Measurements from ENCODE around the gene APOBEC3C. TPM values are rescaled to one million over a fixed set of nuclear protein-coding genes. Genes with fewer than 3 reads are reported as not detected.
"Not testable (repeated sequence)": the region's sequence is repeated elsewhere in the genome, so short reads cannot be mapped to it uniquely, and the experiment has no call there.

Gene APOBEC3C
- polyA plus RNA-seq, 1 of the 3 experiments (the other 2 are of a cell fraction): 11.7 TPM

DNA sequence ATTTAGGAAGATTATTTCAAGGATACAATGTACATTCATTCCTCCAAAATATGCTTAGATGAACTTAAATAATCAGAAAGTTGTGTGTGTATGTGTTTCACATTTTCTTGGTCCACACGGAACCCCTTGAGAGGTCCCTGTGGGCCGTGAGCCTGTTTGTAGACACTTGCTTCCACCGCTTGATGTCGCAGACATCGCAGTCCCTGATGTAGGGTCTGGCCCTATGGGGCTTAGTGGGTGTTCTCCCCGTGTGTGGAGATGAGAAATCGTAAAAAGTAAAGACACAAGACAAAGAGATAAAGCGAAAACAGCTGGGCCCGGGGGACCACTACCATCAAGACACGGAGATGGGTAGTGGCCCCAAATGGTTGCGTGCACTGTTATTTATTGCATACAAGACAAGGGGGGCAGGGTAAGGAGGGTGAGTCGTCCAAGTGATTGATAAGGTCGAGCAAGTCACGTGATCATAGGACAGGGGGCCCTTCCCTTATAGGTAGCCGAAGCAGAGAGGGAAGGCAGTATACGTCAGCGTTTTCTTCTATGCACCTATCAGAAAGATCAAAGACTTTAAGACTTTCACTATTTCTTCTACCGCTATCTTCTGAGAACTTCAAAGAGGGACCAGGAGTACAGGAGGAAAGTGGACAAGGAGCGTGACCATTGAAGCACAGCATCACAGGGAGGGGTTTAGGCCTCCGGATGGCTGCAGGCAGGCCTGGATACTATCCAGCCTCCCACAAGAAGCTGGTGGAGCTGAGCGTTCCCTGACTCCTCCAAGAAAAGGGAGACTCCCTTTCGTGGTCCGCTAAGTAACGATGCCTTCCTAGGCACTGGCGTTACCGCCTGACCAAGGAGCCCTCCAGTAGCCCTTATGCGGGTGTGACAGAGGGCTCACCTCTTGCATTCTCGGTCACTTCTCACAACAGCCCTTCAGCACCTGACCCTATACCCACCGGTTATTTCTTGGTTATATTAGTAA is 1.2 kb upstream of the APOBEC3C start:
- no peak for DNase-seq
- H3K27me3 ChIP-seq (ENCODE audit: insufficient read depth): no peaks in the 10 kb centered on the region
- TF ChIP-seq SIN3A (IDR thresholded peaks at IDR 0.05; ENCODE audit: borderline replicate concordance, low read depth, low read length) (no peak), CHD2 (IDR thresholded peaks at IDR 0.05; ENCODE audit: low read length, partially characterized antibody) (no peak), FOXJ3 (CRISPR knock-in tag; IDR thresholded peaks at IDR 0.05) (no peak), POLR2AphosphoS5 (IDR thresholded peaks at IDR 0.05; ENCODE audit: low read depth, low read length) (no peak), RCOR1 (IDR thresholded peaks at IDR 0.05; ENCODE audit: low read length) (no peak), NRF1 (IDR thresholded peaks at IDR 0.05; ENCODE audit: low read depth, low read length) (no peak), GABPA (IDR thresholded peaks at IDR 0.05; ENCODE audit: low read depth) (no peak), IRF3 (IDR thresholded peaks at IDR 0.05; ENCODE audit: low read depth, low read length) (no peak), YY1 (IDR thresholded peaks at IDR 0.05; ENCODE audit: low read depth) (no peak), EP300 (IDR thresholded peaks at IDR 0.05; ENCODE audit: borderline replicate concordance in 1 of 2, low read depth in 1 of 2, low read length in 1 of 2) (no peak), SMC3 (IDR thresholded peaks at IDR 0.05; ENCODE audit: low read depth, low read length) (no peak), TEAD4 (IDR thresholded peaks at IDR 0.05; ENCODE audit: borderline replicate concordance, insufficient read depth) (no peak), JUND (IDR thresholded peaks at IDR 0.05) (no peak), TCF12 (IDR thresholded peaks at IDR 0.05) (no peak), RXRA (IDR thresholded peaks at IDR 0.05; ENCODE audit: borderline replicate concordance, low read depth) (no peak)
- TF ChIP-seq, protein P1, sequence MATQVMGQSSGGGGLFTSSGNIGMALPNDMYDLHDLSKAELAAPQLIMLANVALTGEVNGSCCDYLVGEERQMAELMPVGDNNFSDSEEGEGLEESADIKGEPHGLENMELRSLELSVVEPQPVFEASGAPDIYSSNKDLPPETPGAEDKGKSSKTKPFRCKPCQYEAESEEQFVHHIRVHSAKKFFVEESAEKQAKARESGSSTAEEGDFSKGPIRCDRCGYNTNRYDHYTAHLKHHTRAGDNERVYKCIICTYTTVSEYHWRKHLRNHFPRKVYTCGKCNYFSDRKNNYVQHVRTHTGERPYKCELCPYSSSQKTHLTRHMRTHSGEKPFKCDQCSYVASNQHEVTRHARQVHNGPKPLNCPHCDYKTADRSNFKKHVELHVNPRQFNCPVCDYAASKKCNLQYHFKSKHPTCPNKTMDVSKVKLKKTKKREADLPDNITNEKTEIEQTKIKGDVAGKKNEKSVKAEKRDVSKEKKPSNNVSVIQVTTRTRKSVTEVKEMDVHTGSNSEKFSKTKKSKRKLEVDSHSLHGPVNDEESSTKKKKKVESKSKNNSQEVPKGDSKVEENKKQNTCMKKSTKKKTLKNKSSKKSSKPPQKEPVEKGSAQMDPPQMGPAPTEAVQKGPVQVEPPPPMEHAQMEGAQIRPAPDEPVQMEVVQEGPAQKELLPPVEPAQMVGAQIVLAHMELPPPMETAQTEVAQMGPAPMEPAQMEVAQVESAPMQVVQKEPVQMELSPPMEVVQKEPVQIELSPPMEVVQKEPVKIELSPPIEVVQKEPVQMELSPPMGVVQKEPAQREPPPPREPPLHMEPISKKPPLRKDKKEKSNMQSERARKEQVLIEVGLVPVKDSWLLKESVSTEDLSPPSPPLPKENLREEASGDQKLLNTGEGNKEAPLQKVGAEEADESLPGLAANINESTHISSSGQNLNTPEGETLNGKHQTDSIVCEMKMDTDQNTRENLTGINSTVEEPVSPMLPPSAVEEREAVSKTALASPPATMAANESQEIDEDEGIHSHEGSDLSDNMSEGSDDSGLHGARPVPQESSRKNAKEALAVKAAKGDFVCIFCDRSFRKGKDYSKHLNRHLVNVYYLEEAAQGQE (IDR thresholded peaks at IDR 0.05; ENCODE audit: low read depth, low read length): no peak
- no peaks in the 10 kb centered on the region for H3K9me2 ChIP-seq
- no peak overlapping the region for H3K9ac ChIP-seq
- H3K4me3 ChIP-seq (ENCODE audit: low read depth in 2 of 2, low read length in 1 of 2): no peak overlapping the region
- H3K79me2 ChIP-seq (ENCODE audit: insufficient read depth): peaks cover 14% of the 10 kb centered on the region; the same call in 1 of the 2 replicates
- no peaks in the 10 kb centered on the region for H3F3A ChIP-seq (replicated peaks; ENCODE audit: insufficient read depth)
- H3K4me1 ChIP-seq (ENCODE audit: control insufficient read depth in 1 of 2, insufficient read depth in 2 of 2, low read depth in 1 of 2, low read length in 1 of 2): peaks cover 0 to 4% of the 10 kb centered on the region in 2 experiments; a peak in 1 of 4 replicates
- ChIA-PET CTCF (interaction anchor here (1.4 kb wide), 1 partner anchor 15 kb away, joined by 3 read pairs; no protein-coding TSS in a partner anchor), POLR2A (no interaction called here)
- no peaks in the 10 kb centered on the region for H3K9me3 ChIP-seq
- H3K36me3 ChIP-seq (replicated peaks in 1 of 2; ENCODE audit: control insufficient read depth in 1 of 2, insufficient read depth in 2 of 2, low read length in 1 of 2): no peaks in the 10 kb centered on the region
- no peak overlapping the region for H2AFZ ChIP-seq (ENCODE audit: low read depth)
- H3K4me2 ChIP-seq: no peak overlapping the region
- no peak overlapping the region for H3K27ac ChIP-seq (ENCODE audit: low read depth in 2 of 2, low read length in 1 of 2)
- 90% methylated on average over 20 of the region's 29 CpGs for WGBS (ENCODE audit: low lambda C conversion rate)
- no peaks in the 10 kb centered on the region for H4K20me1 ChIP-seq (ENCODE audit: insufficient read depth)

GRCh38 chr22:39013561-39013941 is 506 bp upstream of the APOBEC3C start:
- DNase-seq; H3K27me3 ChIP-seq (ENCODE audit: insufficient read depth); H3K4me1 ChIP-seq (ENCODE audit: control insufficient read depth in 1 of 2, insufficient read depth in 2 of 2, low read depth in 1 of 2, low read length in 1 of 2); H3K9me3 ChIP-seq; POLR2A ChIA-PET; H3K36me3 ChIP-seq (replicated peaks in 1 of 2; ENCODE audit: control insufficient read depth in 1 of 2, insufficient read depth in 2 of 2, low read length in 1 of 2); H3K9me2 ChIP-seq; H4K20me1 ChIP-seq (ENCODE audit: insufficient read depth); H3K4me3 ChIP-seq (ENCODE audit: low read depth in 2 of 2, low read length in 1 of 2); H3K9ac ChIP-seq; H3F3A ChIP-seq (replicated peaks; ENCODE audit: insufficient read depth): not testable (repeated sequence)
- 94% methylated on average over 3 of the region's 6 CpGs for WGBS (ENCODE audit: low lambda C conversion rate)
- peaks cover 14% of the 10 kb centered on the region; the same call in 1 of the 2 replicates for H3K79me2 ChIP-seq (ENCODE audit: insufficient read depth)
- 0 out of 2 replicates have a peak overlapping the region, but pooled peaks have one; percentile 41 for H2AFZ ChIP-seq (ENCODE audit: low read depth)
- peak overlapping the region; percentile 78; the same call in 1 of the 2 replicates for H3K4me2 ChIP-seq
- peak overlapping the region; percentile 48 to 87; a peak in 3 of 4 replicates for H3K27ac ChIP-seq (ENCODE audit: low read depth in 2 of 2, low read length in 1 of 2)
- CTCF ChIA-PET: interaction anchor here (1.4 kb wide), 1 partner anchor 15 kb away, joined by 3 read pairs; no protein-coding TSS in a partner anchor

- H3K4me2 ChIP-seq: peak overlapping the region; percentile 78
- H3K4me1 ChIP-seq (ENCODE audit: control insufficient read depth in 1 of 2, insufficient read depth in 2 of 2, low read depth in 1 of 2, low read length in 1 of 2); H3K9me2 ChIP-seq; H3K27me3 ChIP-seq (ENCODE audit: insufficient read depth); H4K20me1 ChIP-seq (ENCODE audit: insufficient read depth); POLR2A ChIA-PET; H3K36me3 ChIP-seq (replicated peaks in 1 of 2; ENCODE audit: control insufficient read depth in 1 of 2, insufficient read depth in 2 of 2, low read length in 1 of 2); H3F3A ChIP-seq (replicated peaks; ENCODE audit: insufficient read depth); H3K9me3 ChIP-seq; DNase-seq: not testable (repeated sequence)
- H2AFZ ChIP-seq (ENCODE audit: low read depth): peak overlapping the region; percentile 51; the same call in 1 of the 2 replicates
- WGBS (ENCODE audit: low lambda C conversion rate): 39% methylated on average over 3 of the region's 6 CpGs
- CTCF ChIA-PET: interaction anchor here (1.3 to 1.4 kb wide), 2 partner anchors 13 to 246 kb away, joined by 3 read pairs; no protein-coding TSS in a partner anchor
- peak overlapping the region; percentile 48 to 87 for H3K27ac ChIP-seq (ENCODE audit: low read depth in 2 of 2, low read length in 1 of 2)
- peak overlapping the region; percentile 47 to 61 for H3K4me3 ChIP-seq (ENCODE audit: low read depth in 2 of 2, low read length in 1 of 2)
- H3K79me2 ChIP-seq (ENCODE audit: insufficient read depth): peaks cover 14% of the 10 kb centered on the region; the same call in 1 of the 2 replicates
- H3K9ac ChIP-seq: peak overlapping the region; percentile 69
Observed at GRCh38 chr22:39014723-39015121, 665 bp downstream of the APOBEC3C start.
